Smooth muscle cell of the umbilical artery (primary cell): ENCODE data around the gene C19orf53. TPM values are rescaled to one million over a fixed set of nuclear protein-coding genes. Genes with fewer than 3 reads are reported as not detected.

Experiments
- total RNA-seq: library from RNA; depleted of rRNA; stranded (reverse); fragments of >200 nt; gene quantifications from 2 replicates; pipeline ENCODE4 v1.2.3, GENCODE V29; 2014

The C19orf53 gene
- total RNA-seq = 50.7 and 86.4 TPM in 2 replicates

DNA sequence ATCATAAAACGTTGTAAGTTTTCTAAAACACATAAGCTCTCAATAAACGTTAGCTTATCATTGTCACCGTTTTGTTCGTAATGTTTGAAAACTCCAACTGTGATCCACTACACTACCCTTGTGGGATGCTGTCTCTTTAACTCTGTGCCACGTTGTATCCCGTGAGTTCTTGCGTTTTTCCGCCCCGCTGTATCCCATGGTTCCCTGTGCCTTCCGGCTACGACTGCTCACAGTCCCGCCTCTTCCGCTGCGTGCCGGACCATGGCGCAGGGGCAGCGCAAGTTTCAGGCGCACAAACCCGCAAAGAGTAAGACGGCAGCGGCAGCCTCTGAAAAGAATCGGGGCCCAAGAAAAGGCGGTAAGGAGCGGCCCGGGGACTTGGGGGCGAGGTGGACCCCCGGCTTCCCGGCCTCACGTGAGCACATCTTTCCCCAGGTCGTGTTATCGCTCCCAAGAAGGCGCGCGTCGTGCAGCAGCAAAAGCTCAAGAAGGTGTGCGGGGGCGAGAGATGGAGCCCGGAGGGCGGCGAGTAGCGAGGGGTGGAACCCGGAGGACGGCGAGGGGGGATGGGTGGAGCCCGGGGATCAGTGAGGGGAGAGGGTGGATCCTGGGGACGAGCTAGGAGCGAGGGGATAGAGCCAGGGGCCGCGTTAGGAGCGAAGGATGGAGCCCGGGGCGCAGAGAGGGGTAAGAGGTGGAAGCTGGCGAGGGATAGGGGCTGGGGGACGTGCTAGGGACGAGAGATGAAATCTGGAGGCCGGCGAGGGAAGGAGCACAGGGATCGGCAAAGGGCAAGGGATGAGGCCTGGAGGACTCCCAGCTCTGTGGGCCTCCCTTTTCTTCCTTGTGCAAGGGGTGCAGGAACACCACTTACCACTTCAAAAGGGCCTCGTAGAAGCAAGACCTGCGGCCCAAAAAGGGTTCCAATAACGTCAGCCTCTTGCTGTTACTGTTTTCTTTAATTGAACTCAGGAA, at the start of gene C19orf53:
Gene C19orf53, plus strand, starts transcription at position 240 of the 975 bp plus-strand sequence. Its CDS starts 22 bp downstream, at position 262.

GRCh38 chr19:13764101-13764807, 10.0 kb upstream of the C19orf53 start, which contains the start of gene MRI1:
Gene MRI1, plus strand, starts transcription at chr19:13764522. Its CDS starts 67 bp downstream, at chr19:13764589.

GRCh38 chr19:13794757-13795589, 20.7 kb downstream of the C19orf53 start, which contains the start of gene ZSWIM4:
Gene ZSWIM4, plus strand, starts transcription at chr19:13795443. Its CDS starts 206 bp downstream, at chr19:13795649.

Other genes with a start within 250 kb of the C19orf53 start
- gene MRI1, start 9.9 kb upstream of the C19orf53 start, total RNA-seq = 25.8 and 52.6 TPM in 2 replicates
- 16.6 and 22.8 TPM in 2 replicates for gene ZSWIM4, start 21.0 kb downstream of the C19orf53 start, total RNA-seq
- gene NANOS3, start 102.7 kb downstream of the C19orf53 start, total RNA-seq = 0.74 TPM in 1 of 2 replicates, not detected in the other
- gene BRME1, start 131.7 kb downstream of the C19orf53 start, total RNA-seq = under 0.01 and 0.37 TPM in 2 replicates
- gene CC2D1A, start 131.7 kb downstream of the C19orf53 start, total RNA-seq = 8.3 and 14.3 TPM in 2 replicates
- 3.9 and 4.8 TPM in 2 replicates for gene PODNL1, start 164.0 kb downstream of the C19orf53 start, total RNA-seq
- gene DCAF15, start 178.1 kb downstream of the C19orf53 start, total RNA-seq = 4.5 and 11.4 TPM in 2 replicates
- 2.7 and 7.1 TPM in 2 replicates for gene RFX1, start 231.9 kb downstream of the C19orf53 start, total RNA-seq